Caco-2 (cell line): ENCODE measurements around the gene SMURF1. TPM values are rescaled to one million over a fixed set of nuclear protein-coding genes. Genes with fewer than 3 reads are reported as not detected.
"Not testable (repeated sequence)": the region's sequence is repeated elsewhere in the genome, so short reads cannot be mapped to it uniquely, and the experiment has no call there.

Experiments used
- BruUV-seq: library from RNA; stranded (reverse); fragments of 400-500 nt; replicated peaks from 2 replicates; lab custom pipeline; 2021; lab: Mats Ljungman, UMichigan
- CTCF ChIA-PET: fragments of 300-600 bp; sonication (Branson Sonifier 250); formaldehyde crosslinking; loops from one replicate; lab custom pipeline; 2022; ENCODE audit warnings: antibody characterized with exemption; lab: Charles Lee
- POLR2A ChIA-PET: fragments of 300-600 bp; sonication (Branson Sonifier 250); formaldehyde crosslinking; loops from one replicate; lab custom pipeline; 2022; ENCODE audit warnings: antibody characterized with exemption; lab: Charles Lee
- DNase-seq, 2 experiments: peaks; one replicate each; pipeline versions ENCODE4 v3.0.0 to v3.0.0-alpha.2; 2020 to 2022
- H3K27me3 ChIP-seq: replicated peaks from 2 replicates; pipeline ENCODE4 v1.6.0; 2011; ENCODE audit warnings: low read length; ENCODE audit not compliant: control insufficient read depth, insufficient read depth
- H3K36me3 ChIP-seq: 2 replicates; pipeline ENCODE4 v1.5.1; 2011; ENCODE audit warnings: low read length; ENCODE audit not compliant: control insufficient read depth, insufficient read depth
- H3K4me1 ChIP-seq: fragments of 250-450 bp; sonication (Bioruptor Pico); 2 replicates; pipeline ENCODE4 v1.5.1; 2020; ENCODE audit warnings: mild to moderate bottlenecking
- H3K4me3 ChIP-seq: 2 replicates; pipeline ENCODE4 v1.5.1; 2011; ENCODE audit warnings: low read depth, mild to moderate bottlenecking, control low read depth, low read length
- H3K9me3 ChIP-seq: fragments of 250-450 bp; sonication (Bioruptor Pico); 2 replicates; pipeline ENCODE4 v1.5.1; 2020; ENCODE audit warnings: mild to moderate bottlenecking, moderate library complexity
- H3K27ac Mint-ChIP-seq: one replicate; pipeline ENCODE4 v1.8.0; 2022; ENCODE audit warnings: mixed read lengths; ENCODE audit not compliant: unreplicated experiment
- H3K27me3 Mint-ChIP-seq: one replicate; pipeline ENCODE4 v1.8.0; 2022; ENCODE audit warnings: mixed read lengths; ENCODE audit not compliant: insufficient read depth, unreplicated experiment
- H3K36me3 Mint-ChIP-seq: one replicate; pipeline ENCODE4 v1.8.0; 2022; ENCODE audit warnings: mild to moderate bottlenecking, mixed read lengths; ENCODE audit not compliant: insufficient read depth, unreplicated experiment
- H3K4me1 Mint-ChIP-seq: one replicate; pipeline ENCODE4 v1.8.0; 2022; ENCODE audit warnings: low read depth, mixed read lengths; ENCODE audit not compliant: unreplicated experiment
- H3K4me3 Mint-ChIP-seq: one replicate; pipeline ENCODE4 v1.8.0; 2022; ENCODE audit warnings: mild to moderate bottlenecking, moderate library complexity, mixed read lengths; ENCODE audit not compliant: unreplicated experiment
- H3K9me3 Mint-ChIP-seq: one replicate; pipeline ENCODE4 v1.8.0; 2022; ENCODE audit warnings: mixed read lengths; ENCODE audit not compliant: unreplicated experiment
- intact Hi-C: fragments of 100-400 bp; cut with micrococcal nuclease; formaldehyde crosslinking; loops from one replicate; pipeline ENCODE4 v1.10.0; 2022; ENCODE audit not compliant: unreplicated experiment
- total RNA-seq: library from RNA; stranded (reverse); gene quantifications from 2 replicates; pipeline ENCODE4 v1.2.3, GENCODE V29; 2022
- TF ChIP-seq, protein P1 (sequence below), 2 experiments: fragments of 200-600 bp in 1 of 2; IDR thresholded peaks; 1 replicate in 1 of 2; 2 replicates in 1 of 2; pipeline versions ENCODE4 v1.5.1 to v1.8.0; 2011 to 2022; ENCODE audit warnings: antibody characterized with exemption in 1 of 2, control low read depth in 1 of 2, inconsistent platforms in 1 of 2, low read depth in 1 of 2, low read length in 1 of 2, mild to moderate bottlenecking in 1 of 2, moderate library complexity in 1 of 2; ENCODE audit not compliant: insufficient read depth in 1 of 2, severe bottlenecking in 1 of 2, unreplicated experiment in 1 of 2

Gene SMURF1
- total RNA-seq, 1 experiment from 2014 or later: 22.5 TPM

DNA sequence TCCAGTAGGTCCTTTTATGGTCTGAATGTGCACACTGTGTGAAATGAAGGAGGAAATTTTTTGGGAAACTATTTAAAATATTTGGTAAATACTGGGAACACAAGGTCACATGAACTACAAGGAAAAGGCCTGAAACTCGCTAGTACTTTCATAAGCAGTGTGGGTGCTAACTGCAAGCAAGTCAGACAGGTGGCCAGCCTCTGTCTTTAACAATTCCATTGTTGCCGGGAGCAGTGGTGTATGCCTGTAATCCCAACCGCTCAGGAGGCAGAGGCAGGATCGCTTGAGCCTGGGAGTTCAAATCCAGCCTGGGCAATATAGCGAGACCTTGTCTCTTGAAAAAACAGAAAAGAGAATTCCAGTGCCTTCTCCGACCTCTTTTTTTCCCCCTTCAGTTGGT, 37.5 kb downstream of the SMURF1 start:
- H3K4me1 ChIP-seq: peaks cover 41% of the 10 kb centered on the region
- intact Hi-C loops: no loop called here

DNA sequence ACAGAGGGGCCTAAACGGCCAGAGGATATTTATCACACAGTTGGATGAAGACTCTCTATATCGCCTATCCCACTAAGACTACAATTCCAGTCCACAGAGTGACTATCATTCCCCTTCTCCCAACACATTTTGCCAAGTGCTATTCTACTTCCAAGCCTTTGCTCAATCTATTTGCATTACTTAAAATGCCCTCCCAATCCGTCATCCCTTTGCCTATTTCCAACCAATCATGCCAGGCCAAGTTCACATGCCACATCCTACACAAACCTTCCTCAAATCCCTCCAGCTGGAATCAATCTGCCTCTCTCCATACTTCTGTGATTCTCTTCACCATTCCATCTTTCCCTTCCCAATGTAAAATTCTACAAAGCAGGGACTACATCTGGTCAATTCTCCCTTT, 38.2 kb downstream of the SMURF1 start:
- H3K4me3 ChIP-seq: no peak overlapping the region
- Mint-ChIP-seq H3K27me3 (no peaks in the 10 kb centered on the region), H3K9me3 (no peaks in the 10 kb centered on the region), H3K27ac (no peak overlapping the region), H3K4me3 (no peak overlapping the region), H3K4me1 (peaks cover 28% of the 10 kb centered on the region), H3K36me3 (no peaks in the 10 kb centered on the region)
- no TSS peak for BruUV-seq
- CTCF ChIA-PET: no interaction called here
- H3K36me3 ChIP-seq: no peaks in the 10 kb centered on the region
- POLR2A ChIA-PET: no interaction called here
- no peaks in the 10 kb centered on the region for H3K9me3 ChIP-seq
- intact Hi-C loops: no loop called here
- TF ChIP-seq, protein P1, sequence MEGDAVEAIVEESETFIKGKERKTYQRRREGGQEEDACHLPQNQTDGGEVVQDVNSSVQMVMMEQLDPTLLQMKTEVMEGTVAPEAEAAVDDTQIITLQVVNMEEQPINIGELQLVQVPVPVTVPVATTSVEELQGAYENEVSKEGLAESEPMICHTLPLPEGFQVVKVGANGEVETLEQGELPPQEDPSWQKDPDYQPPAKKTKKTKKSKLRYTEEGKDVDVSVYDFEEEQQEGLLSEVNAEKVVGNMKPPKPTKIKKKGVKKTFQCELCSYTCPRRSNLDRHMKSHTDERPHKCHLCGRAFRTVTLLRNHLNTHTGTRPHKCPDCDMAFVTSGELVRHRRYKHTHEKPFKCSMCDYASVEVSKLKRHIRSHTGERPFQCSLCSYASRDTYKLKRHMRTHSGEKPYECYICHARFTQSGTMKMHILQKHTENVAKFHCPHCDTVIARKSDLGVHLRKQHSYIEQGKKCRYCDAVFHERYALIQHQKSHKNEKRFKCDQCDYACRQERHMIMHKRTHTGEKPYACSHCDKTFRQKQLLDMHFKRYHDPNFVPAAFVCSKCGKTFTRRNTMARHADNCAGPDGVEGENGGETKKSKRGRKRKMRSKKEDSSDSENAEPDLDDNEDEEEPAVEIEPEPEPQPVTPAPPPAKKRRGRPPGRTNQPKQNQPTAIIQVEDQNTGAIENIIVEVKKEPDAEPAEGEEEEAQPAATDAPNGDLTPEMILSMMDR (IDR thresholded peaks at IDR 0.05; ENCODE audit: insufficient read depth in 1 of 2, low read depth in 1 of 2, low read length in 1 of 2, severe bottlenecking in 1 of 2, unreplicated experiment in 1 of 2): no peak
- no peaks in the 10 kb centered on the region for H3K27me3 ChIP-seq
- peaks cover 37% of the 10 kb centered on the region for H3K4me1 ChIP-seq
- DNase-seq: no peak

More for the DNA sequence above, 37.5 kb downstream of the SMURF1 start:
- Histone ChIP-seq H3K27me3 (no peaks in the 10 kb centered on the region), H3K36me3 (no peaks in the 10 kb centered on the region), H3K4me3 (no peak overlapping the region), H3K9me3 (no peaks in the 10 kb centered on the region)
- H3K4me3 Mint-ChIP-seq: no peak overlapping the region
- ChIA-PET CTCF (no interaction called here), POLR2A (no interaction called here)
- BruUV-seq: no TSS peak
- H3K27ac Mint-ChIP-seq: no peak overlapping the region
- H3K36me3 Mint-ChIP-seq: no peaks in the 10 kb centered on the region
- peaks cover 29% of the 10 kb centered on the region for H3K4me1 Mint-ChIP-seq
- no peaks in the 10 kb centered on the region for H3K9me3 Mint-ChIP-seq
- no peak for DNase-seq
- no peaks in the 10 kb centered on the region for H3K27me3 Mint-ChIP-seq
- TF ChIP-seq, protein P1 (IDR thresholded peaks at IDR 0.05; ENCODE audit: insufficient read depth in 1 of 2, low read depth in 1 of 2, low read length in 1 of 2, severe bottlenecking in 1 of 2, unreplicated experiment in 1 of 2): no peak

DNA sequence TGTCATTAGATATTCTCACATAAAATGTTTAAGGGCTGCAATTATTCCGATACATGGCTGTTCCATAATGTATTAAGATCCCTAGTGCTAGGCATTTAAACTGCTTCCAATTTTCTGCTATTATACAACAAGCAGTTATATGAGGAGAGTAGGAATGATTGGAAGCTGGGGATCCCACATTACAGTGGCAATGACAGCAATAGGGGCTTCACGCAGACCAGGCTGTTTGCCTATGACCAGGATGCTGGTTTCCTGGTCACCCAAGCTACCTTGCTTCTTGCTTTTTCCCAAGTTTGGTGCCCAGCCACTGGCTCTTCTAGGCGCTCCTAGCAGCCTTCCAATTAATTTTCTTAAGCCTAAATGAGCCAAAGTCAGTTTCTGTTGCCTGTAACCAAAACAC, 39.3 kb downstream of the SMURF1 start:
- peaks cover 21% of the 10 kb centered on the region for H3K4me1 Mint-ChIP-seq
- TF ChIP-seq, protein P1 (IDR thresholded peaks at IDR 0.05; ENCODE audit: insufficient read depth in 1 of 2, low read depth in 1 of 2, low read length in 1 of 2, severe bottlenecking in 1 of 2, unreplicated experiment in 1 of 2): no peak
- BruUV-seq: no TSS peak
- no peaks in the 10 kb centered on the region for H3K9me3 Mint-ChIP-seq
- Histone ChIP-seq H3K36me3 (no peaks in the 10 kb centered on the region), H3K27me3 (no peaks in the 10 kb centered on the region), H3K4me1 (peaks cover 29% of the 10 kb centered on the region), H3K9me3 (no peaks in the 10 kb centered on the region), H3K4me3 (no peak overlapping the region)
- no peak overlapping the region for H3K4me3 Mint-ChIP-seq
- CTCF ChIA-PET: no interaction called here
- intact Hi-C loops: no loop called here
- POLR2A ChIA-PET: no interaction called here
- no peak for DNase-seq
- H3K27me3 Mint-ChIP-seq: no peaks in the 10 kb centered on the region
- H3K27ac Mint-ChIP-seq: no peak overlapping the region
- H3K36me3 Mint-ChIP-seq: no peaks in the 10 kb centered on the region

DNA sequence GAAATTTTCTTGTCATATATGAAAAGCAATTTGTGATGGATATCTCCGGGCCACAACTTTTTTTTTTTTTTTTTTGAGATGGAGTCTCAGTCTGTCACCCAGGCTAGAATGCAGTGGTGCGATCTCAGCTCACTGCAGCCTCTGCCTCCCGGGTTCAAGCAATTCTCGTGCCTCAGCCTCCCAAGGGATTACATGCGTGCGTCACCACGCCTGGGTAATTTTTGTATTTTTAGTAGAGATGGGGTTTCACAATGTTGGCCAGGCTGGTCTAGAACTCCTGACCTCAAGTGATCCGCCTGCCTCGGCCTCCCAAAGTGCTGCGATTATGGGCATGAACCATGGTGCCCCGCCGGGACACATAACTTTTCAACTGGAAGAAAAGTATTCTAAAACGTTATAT, 40.1 kb downstream of the SMURF1 start:
- CTCF ChIA-PET, H3K36me3 ChIP-seq, H3K27me3 ChIP-seq, H3K4me3 ChIP-seq, POLR2A ChIA-PET, H3K36me3 Mint-ChIP-seq, H3K27me3 Mint-ChIP-seq, H3K9me3 ChIP-seq, BruUV-seq, H3K4me3 Mint-ChIP-seq, intact Hi-C loops, H3K9me3 Mint-ChIP-seq, DNase-seq, H3K27ac Mint-ChIP-seq: not testable (repeated sequence)
- peaks cover 29% of the 10 kb centered on the region for H3K4me1 ChIP-seq
- peaks cover 22% of the 10 kb centered on the region for H3K4me1 Mint-ChIP-seq
